HepG2 (cell line): ENCODE measurements around the gene DBN1. TPM values are rescaled to one million over a fixed set of nuclear protein-coding genes. Genes with fewer than 3 reads are reported as not detected.

Experiments used
- E2F2 ChIP-seq: sonication (generic); formaldehyde crosslinking; IDR thresholded peaks from 2 replicates; pipeline ENCODE4 v1.4.0; 2020; ENCODE audit warnings: missing genetic modification reagents, borderline replicate concordance
- FOXO1 ChIP-seq: sonication (generic); formaldehyde crosslinking; IDR thresholded peaks from 2 replicates; pipeline ENCODE4 v1.4.0; 2020; ENCODE audit warnings: missing genetic modification reagents
- MAFG ChIP-seq: sonication (generic); formaldehyde crosslinking; IDR thresholded peaks from 2 replicates; pipeline ENCODE4 v1.5.1; 2020; ENCODE audit warnings: mild to moderate bottlenecking, missing genetic modification reagents
- MAFK ChIP-seq, 2 experiments: IDR thresholded peaks in 1 of 2; conservative IDR thresholded peaks in 1 of 2; 2 replicates each; pipeline ENCODE4 v1.6.1; 2011; ENCODE audit warnings: improper control_type of control experiment in 2 of 2, low read length in 2 of 2
- MEF2D ChIP-seq: sonication (generic); formaldehyde crosslinking; IDR thresholded peaks from 2 replicates; pipeline ENCODE4 v1.5.1; 2020; ENCODE audit warnings: mild to moderate bottlenecking, missing genetic modification reagents
- MIXL1 ChIP-seq: IDR thresholded peaks from 2 replicates; pipeline ENCODE4 v1.6.1; 2016
- RNF2 ChIP-seq: fragments of 450-650 bp; conservative IDR thresholded peaks from 2 replicates; pipeline ENCODE4 v1.6.1; 2016; ENCODE audit warnings: low read depth
- SCMH1 ChIP-seq: sonication (generic); formaldehyde crosslinking; IDR thresholded peaks from 2 replicates; pipeline ENCODE4 v1.9.0; 2021; ENCODE audit warnings: missing genetic modification reagents, mild to moderate bottlenecking, borderline replicate concordance
- TRIM22 ChIP-seq: fragments of 450-650 bp; IDR thresholded peaks from 2 replicates; pipeline ENCODE4 v1.6.1; 2017
- YEATS4 ChIP-seq: sonication (generic); formaldehyde crosslinking; IDR thresholded peaks from 2 replicates; pipeline ENCODE4 v1.4.0; 2020; ENCODE audit warnings: missing genetic modification reagents, borderline replicate concordance
- ZBTB7B ChIP-seq: sonication (generic); formaldehyde crosslinking; IDR thresholded peaks from 2 replicates; pipeline ENCODE4 v1.4.0; 2020; ENCODE audit warnings: missing genetic modification reagents
- ZC3H13 ChIP-seq: sonication (generic); formaldehyde crosslinking; IDR thresholded peaks from 2 replicates; pipeline ENCODE4 v1.8.1; 2023; ENCODE audit warnings: mild to moderate bottlenecking, missing genetic modification reagents, moderate library complexity
- ZNF225 ChIP-seq: sonication (generic); formaldehyde crosslinking; IDR thresholded peaks from 2 replicates; pipeline ENCODE4 v1.4.0; 2020; ENCODE audit warnings: mild to moderate bottlenecking, missing genetic modification reagents
- ZNF343 ChIP-seq: sonication (generic); formaldehyde crosslinking; IDR thresholded peaks from 2 replicates; pipeline ENCODE4 v1.4.0; 2020; ENCODE audit warnings: mild to moderate bottlenecking, missing genetic modification reagents
- ZNF496 ChIP-seq: sonication (generic); formaldehyde crosslinking; IDR thresholded peaks from 2 replicates; pipeline ENCODE4 v1.8.1; 2023; ENCODE audit warnings: mild to moderate bottlenecking, moderate library complexity, missing genetic modification reagents; ENCODE audit not compliant: insufficient replicate concordance
- ZNF512 ChIP-seq: sonication (generic); formaldehyde crosslinking; IDR thresholded peaks from 2 replicates; pipeline ENCODE4 v1.4.0; 2020; ENCODE audit warnings: mild to moderate bottlenecking, missing genetic modification reagents
- polyA plus RNA-seq, 8 experiments: library from polyadenylated mRNA; depleted of rRNA in 3 of 8; stranded (reverse) in 7 of 8; unstranded in 1 of 8; fragments of >200 nt; fragmentation: Illumina TruSeq in 4 of 8; extraction: Trizol in 4 of 8; gene quantifications; 2 replicates each; pipeline versions ENCODE4 v1.2.1 to v1.2.3, GENCODE V29; 2011 to 2016; ENCODE audit warnings: low read depth in 4 of 8, missing spikeins in 1 of 8, mixed read lengths in 1 of 8; ENCODE audit not compliant: insufficient read depth in 1 of 8
- total RNA-seq, 5 experiments: library from RNA; depleted of rRNA; stranded (reverse); fragments of >200 nt; fragmentation: Illumina TruSeq; extraction: Trizol; gene quantifications; 2 replicates each; pipeline ENCODE4 v1.2.3, GENCODE V29; 2016; ENCODE audit warnings: low read depth in 1 of 5
- TF ChIP-seq, protein P1 (sequence below): IDR thresholded peaks from 2 replicates; pipeline ENCODE4 v1.6.1; 2016; ENCODE audit warnings: low read depth
- TF ChIP-seq, protein P2 (sequence below): sonication (generic); formaldehyde crosslinking; IDR thresholded peaks from 2 replicates; pipeline ENCODE4 v1.9.0; 2022; ENCODE audit warnings: low read depth, missing genetic modification reagents

DBN1 gene
- total and polyA plus RNA-seq, 2 of the 13 experiments (the other 11 are each of a cell fraction or from before 2014, with no cell fraction given) = 27.0 to 37.3 TPM

- TF ChIP-seq, protein P1, sequence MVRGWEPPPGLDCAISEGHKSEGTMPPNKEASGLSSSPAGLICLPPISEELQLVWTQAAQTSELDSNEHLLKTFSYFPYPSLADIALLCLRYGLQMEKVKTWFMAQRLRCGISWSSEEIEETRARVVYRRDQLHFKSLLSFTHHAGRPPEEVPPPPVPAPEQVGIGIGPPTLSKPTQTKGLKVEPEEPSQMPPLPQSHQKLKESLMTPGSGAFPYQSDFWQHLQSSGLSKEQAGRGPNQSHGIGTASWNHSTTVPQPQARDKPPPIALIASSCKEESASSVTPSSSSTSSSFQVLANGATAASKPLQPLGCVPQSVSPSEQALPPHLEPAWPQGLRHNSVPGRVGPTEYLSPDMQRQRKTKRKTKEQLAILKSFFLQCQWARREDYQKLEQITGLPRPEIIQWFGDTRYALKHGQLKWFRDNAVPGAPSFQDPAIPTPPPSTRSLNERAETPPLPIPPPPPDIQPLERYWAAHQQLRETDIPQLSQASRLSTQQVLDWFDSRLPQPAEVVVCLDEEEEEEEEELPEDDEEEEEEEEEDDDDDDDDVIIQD = peak; percentile 37; the same call in 1 of the 2 replicates
- peak; percentile 76; the same call in 1 of the 2 replicates for TF ChIP-seq ZNF343 (CRISPR knock-in tag)
- TF ChIP-seq MEF2D = peak; percentile 80; the same call in 1 of the 2 replicates
- TF ChIP-seq ZNF225 (CRISPR knock-in tag) = no peak; the same call in 1 of the 2 replicates
- no peak for TF ChIP-seq TRIM22
- peak; percentile 90 for TF ChIP-seq YEATS4 (CRISPR knock-in tag)
- no peak for TF ChIP-seq MAFK (conservative IDR thresholded peaks at IDR 0.05 in 1 of 2, IDR thresholded peaks at IDR 0.05 in 1 of 2; ENCODE audit: low read length in 2 of 2)
- TF ChIP-seq RNF2 = peak; percentile 59; the same call in 1 of the 2 replicates
- TF ChIP-seq MAFG (CRISPR knock-in tag) = no peak
- no peak for TF ChIP-seq ZNF496 (CRISPR knock-in tag)
- no peak for TF ChIP-seq E2F2
- TF ChIP-seq ZBTB7B (CRISPR knock-in tag) = peak; percentile 17; the same call in 1 of the 2 replicates
- TF ChIP-seq SCMH1 (CRISPR knock-in tag) = no peak
- TF ChIP-seq FOXO1 (CRISPR knock-in tag) = no peak; the same call in 1 of the 2 replicates
- TF ChIP-seq, protein P2, sequence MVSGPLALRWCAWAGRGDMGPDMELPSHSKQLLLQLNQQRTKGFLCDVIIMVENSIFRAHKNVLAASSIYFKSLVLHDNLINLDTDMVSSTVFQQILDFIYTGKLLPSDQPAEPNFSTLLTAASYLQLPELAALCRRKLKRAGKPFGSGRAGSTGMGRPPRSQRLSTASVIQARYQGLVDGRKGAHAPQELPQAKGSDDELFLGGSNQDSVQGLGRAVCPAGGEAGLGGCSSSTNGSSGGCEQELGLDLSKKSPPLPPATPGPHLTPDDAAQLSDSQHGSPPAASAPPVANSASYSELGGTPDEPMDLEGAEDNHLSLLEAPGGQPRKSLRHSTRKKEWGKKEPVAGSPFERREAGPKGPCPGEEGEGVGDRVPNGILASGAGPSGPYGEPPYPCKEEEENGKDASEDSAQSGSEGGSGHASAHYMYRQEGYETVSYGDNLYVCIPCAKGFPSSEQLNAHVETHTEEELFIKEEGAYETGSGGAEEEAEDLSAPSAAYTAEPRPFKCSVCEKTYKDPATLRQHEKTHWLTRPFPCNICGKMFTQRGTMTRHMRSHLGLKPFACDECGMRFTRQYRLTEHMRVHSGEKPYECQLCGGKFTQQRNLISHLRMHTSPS (CRISPR knock-in tag) = peak; percentile 69; the same call in 1 of the 2 replicates
- peak; percentile 74; the same call in 1 of the 2 replicates for TF ChIP-seq MIXL1 (CRISPR knock-in tag)
- TF ChIP-seq ZNF512 = no peak
- peak; percentile 89 for TF ChIP-seq ZC3H13
Measured at GRCh38 chr5:177516601-177517568, 43.5 kb upstream of the DBN1 start, which contains the start of gene DDX41 (continued).
